LNCaP clone FGC (cell line): Measurements from ENCODE around the gene LMAN1L.

Source experiments
- DNase-seq: peaks from one replicate; pipeline ENCODE4 v3.0.0-alpha.2; 2011; ENCODE audit warnings: low read depth
- H3K4me3 ChIP-seq: 2 replicates; pipeline ENCODE4 v1.5.1; 2011; ENCODE audit warnings: mild to moderate bottlenecking, low read depth, low read length, control low read depth
- TF ChIP-seq, protein P1 (sequence below): IDR thresholded peaks from 2 replicates; pipeline ENCODE4 v1.5.1; 2012; ENCODE audit warnings: mild to moderate bottlenecking; ENCODE audit not compliant: control insufficient read depth, insufficient read depth; ENCODE audit errors: extremely low read depth

LMAN1L gene

DNA sequence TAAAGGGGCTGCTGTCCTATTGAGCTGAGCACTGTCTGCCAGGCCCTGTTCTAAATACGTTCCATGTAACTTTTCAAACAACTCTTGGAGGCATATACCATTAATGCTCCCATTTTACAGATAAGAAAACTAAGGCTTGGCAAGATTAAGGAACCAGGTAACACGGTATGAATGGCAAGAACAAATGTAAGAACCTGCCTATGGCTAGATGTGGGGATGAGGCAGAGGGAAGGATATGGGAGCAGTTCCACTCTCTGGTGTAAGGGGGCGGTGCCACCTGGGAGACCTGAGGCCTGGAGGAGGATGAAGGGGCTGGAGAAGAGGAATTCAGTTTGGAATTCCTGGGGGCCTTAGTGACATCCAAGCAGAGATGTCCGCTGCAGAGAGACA, 3.8 kb upstream of the LMAN1L start:
- DNase-seq: no peak
- no peak overlapping the region for H3K4me3 ChIP-seq
- TF ChIP-seq, protein P1, sequence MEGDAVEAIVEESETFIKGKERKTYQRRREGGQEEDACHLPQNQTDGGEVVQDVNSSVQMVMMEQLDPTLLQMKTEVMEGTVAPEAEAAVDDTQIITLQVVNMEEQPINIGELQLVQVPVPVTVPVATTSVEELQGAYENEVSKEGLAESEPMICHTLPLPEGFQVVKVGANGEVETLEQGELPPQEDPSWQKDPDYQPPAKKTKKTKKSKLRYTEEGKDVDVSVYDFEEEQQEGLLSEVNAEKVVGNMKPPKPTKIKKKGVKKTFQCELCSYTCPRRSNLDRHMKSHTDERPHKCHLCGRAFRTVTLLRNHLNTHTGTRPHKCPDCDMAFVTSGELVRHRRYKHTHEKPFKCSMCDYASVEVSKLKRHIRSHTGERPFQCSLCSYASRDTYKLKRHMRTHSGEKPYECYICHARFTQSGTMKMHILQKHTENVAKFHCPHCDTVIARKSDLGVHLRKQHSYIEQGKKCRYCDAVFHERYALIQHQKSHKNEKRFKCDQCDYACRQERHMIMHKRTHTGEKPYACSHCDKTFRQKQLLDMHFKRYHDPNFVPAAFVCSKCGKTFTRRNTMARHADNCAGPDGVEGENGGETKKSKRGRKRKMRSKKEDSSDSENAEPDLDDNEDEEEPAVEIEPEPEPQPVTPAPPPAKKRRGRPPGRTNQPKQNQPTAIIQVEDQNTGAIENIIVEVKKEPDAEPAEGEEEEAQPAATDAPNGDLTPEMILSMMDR: no peak

DNA sequence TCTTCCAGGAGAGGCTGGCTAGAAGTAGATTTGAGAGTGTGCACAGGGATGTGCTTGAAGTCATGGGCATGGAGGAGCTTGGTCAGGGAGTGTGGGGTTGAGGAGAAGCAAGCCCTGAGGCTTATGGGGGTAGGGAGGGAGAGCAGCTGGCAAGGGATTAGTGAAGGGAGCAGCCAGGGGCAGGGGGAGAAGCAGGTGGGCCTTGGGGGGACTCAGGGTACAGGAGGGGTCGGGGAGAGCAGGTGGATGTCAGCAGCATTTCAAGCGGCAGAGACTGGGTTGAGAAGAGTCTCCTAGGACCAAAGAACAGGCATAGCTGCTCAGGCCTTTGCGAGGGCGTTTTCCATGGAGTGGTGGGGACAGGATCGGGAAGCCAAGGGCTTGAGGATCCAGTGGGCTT, 3.4 kb upstream of the LMAN1L start:
- no peak for DNase-seq
- H3K4me3 ChIP-seq: no peak overlapping the region
- TF ChIP-seq, protein P1: no peak

DNA sequence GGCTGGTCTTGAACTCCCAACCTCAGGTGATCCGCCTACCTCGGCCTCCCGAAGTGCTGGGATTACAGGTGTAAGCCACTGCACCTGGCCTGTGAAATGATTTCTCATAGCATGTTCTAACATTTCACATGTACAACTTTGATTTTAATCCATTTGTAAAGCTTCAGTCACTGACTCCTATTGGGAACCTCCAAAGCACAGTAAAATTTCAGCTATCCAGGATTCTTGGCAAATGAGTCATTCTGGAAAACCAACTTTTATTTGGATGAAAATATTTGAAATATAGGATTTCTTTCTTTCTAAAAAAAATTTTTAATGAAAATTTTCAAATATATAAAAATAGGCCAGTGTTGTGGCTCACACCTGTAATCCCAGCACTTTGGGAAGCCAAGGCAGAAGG, 2.7 kb upstream of the LMAN1L start:
- no peak for DNase-seq
- H3K4me3 ChIP-seq: no peak overlapping the region

GRCh38 chr15:74815121-74815934, 2.7 kb downstream of the LMAN1L start:
- TF ChIP-seq, protein P1: no peak
- no peak overlapping the region for H3K4me3 ChIP-seq
- DNase-seq: peak; percentile 90

More for the DNA sequence above, 2.7 kb upstream of the LMAN1L start:
- TF ChIP-seq, protein P1: no peak

- no peak overlapping the region for H3K4me3 ChIP-seq
- no peak for DNase-seq
- TF ChIP-seq, protein P1: no peak
Observed at GRCh38 chr15:74815961-74816360, 3.3 kb downstream of the LMAN1L start.

GRCh38 chr15:74816624-74817369, 4.2 kb downstream of the LMAN1L start:
- peak; percentile 52 for DNase-seq
- TF ChIP-seq, protein P1: no peak
- no peak overlapping the region for H3K4me3 ChIP-seq
